Fibroblast of peridontal ligament (primary cell): Measurements from ENCODE around the gene BICD2.
A peak's percentile ranks its signal among the peaks of the same experiment; 100 is the strongest.

ENCODE experiments used
- DNase-seq: peaks from one replicate; pipeline ENCODE4 v3.0.0-alpha.2; 2010; ENCODE audit errors: extremely low read depth

BICD2 gene

GRCh38 chr9:92727716-92728700 is 36.6 kb downstream of the BICD2 start:
- no peak for DNase-seq

- no peak for DNase-seq
These were observed 37.5 kb downstream of the BICD2 start for GRCh38 chr9:92726971-92727715.

DNA sequence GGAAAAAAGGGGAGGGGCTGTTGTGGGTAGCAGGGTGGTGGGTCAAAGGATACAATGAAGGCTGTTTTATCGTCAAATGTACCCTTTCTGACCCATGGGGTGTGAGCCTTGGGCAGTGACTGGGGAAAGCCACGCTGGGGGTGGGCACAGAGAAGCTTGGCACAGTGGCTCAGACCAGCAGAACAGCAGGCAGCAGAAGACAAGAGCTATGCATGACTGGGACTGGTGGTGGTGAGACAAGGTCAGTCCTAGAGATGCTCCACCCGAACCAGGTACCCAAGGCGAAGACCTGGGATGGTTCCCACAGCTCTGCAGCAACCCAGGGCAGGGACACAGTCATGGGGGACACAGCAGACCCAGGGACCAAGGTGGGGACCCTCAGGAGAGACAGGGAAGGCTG is 38.3 kb downstream of the BICD2 start:
- no peak for DNase-seq

- DNase-seq: no peak
These were observed 38.9 kb downstream of the BICD2 start for GRCh38 chr9:92725766-92726165.

GRCh38 chr9:92725266-92725545 is 39.4 kb downstream of the BICD2 start:
- DNase-seq: no peak

DNA sequence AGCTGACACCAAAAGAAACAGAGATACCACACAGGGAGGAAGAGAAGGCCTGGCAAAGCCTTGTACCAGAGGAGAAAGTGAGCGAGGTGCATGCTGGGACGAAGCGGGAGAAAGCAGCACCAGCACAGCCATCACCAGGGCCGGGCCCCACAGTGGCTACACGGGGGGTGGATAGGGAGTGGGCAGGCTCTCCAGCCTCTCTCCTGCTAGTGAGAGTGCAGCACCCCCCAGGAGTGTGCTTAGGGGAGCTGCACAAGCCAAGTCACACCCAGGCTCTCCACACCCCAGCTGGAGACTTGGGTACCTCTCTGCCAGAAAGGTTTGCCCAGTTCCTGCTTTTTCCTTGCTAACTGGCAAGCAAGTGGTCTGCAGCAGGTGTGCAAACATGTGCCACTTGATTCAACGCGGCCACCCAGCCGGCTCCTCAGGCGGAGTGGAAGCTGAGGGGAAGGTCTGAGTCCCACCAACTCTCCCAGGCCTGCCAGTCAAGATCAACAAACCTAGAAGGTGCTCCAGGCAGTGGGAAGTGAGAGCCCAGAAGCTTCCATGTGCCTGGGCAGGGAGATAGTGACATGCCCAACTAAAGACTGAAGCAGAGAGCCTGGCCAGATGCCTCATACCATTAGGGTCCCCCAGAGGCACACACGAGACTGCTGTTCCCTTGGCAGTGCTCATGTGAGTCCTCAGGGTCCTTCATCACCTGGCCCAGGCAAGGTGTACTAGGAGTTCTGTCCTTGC is 39.9 kb downstream of the BICD2 start:
- no peak for DNase-seq

- DNase-seq: no peak
These were observed 40.8 kb downstream of the BICD2 start for GRCh38 chr9:92723801-92724323.

DNA sequence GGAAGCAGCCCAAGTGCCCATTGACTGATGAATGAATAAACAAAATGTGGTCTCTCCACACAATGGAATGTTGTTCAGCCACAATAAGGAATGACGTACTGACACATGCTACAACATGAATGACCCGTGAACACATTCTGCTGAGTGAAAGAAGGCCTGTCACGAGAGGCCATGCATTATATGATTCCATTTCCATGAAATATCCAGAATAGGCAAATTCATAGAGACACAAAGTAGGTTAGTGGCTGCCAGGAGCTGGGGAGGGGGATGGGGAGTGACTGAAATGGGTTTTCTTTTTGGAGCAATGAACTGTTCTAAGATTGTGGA is 41.4 kb downstream of the BICD2 start:
- peak; percentile 93 for DNase-seq

GRCh38 chr9:92722386-92723298 is 42.0 kb downstream of the BICD2 start:
- no peak for DNase-seq

- no peak for DNase-seq
These were observed 43.1 kb downstream of the BICD2 start for GRCh38 chr9:92721548-92721947.

- DNase-seq: no peak
These were observed 43.7 kb downstream of the BICD2 start for GRCh38 chr9:92720807-92721535.

DNA sequence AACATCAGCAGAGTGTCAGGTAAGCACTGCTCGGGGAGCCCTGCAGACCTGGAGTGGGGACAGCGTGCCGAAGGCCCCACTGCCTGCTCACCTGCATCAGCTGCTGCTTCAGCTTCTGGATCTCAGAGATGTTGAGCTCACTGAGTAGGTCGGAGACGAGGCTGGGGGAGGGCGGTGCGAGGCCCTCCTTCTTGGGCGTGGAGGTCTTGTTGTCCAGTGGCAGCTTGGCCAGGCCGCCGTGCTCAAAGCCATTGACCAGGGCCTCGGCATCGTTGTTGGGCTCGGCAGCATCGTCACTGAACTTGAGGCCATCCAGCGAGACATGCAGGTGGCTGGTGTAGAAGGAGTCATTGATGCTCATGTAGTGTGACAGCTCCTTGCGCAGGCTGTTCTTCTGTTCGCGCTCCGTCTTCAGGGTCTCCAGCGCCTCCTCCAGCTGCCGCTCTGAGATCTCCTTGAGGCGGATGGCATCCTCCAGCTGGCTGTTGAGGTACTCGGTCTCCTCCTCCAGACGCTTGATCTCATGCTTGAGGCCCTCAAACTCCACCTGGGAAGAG is 44.3 kb downstream of the BICD2 start:
- DNase-seq: no peak

DNA sequence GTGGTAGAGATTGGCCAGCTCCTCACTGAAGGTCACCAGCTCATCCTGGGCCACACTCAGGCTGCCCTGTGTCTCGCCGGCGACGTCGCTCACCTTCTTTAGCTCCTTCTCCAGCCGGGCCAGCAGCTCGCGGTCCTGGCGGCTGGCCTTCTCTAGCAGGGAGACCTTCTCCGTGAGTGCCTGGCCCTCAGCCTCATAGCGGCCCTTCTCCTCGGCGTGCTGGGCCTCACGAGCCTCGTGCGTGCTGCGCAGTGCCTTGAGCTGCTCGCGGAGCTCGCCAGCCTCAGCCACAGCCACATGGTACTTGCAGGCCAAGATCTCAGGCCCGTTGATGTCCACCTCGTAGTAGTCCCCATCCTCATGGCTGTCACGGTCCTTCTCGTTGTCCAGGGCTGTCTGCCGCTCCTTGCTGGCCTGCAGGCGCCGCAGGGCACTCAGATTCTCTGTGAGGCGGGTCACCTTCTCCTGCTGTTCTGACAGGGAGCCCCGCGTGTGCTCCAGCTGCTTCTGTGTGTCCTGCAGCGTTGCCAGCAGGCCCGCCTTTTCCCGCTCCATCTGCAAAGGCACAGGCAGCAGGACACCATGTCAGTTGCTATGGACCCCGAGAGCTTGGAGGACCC is 45.5 kb downstream of the BICD2 start:
- DNase-seq: no peak

- no peak for DNase-seq
These were observed 46.3 kb downstream of the BICD2 start for GRCh38 chr9:92718086-92719001.

DNA sequence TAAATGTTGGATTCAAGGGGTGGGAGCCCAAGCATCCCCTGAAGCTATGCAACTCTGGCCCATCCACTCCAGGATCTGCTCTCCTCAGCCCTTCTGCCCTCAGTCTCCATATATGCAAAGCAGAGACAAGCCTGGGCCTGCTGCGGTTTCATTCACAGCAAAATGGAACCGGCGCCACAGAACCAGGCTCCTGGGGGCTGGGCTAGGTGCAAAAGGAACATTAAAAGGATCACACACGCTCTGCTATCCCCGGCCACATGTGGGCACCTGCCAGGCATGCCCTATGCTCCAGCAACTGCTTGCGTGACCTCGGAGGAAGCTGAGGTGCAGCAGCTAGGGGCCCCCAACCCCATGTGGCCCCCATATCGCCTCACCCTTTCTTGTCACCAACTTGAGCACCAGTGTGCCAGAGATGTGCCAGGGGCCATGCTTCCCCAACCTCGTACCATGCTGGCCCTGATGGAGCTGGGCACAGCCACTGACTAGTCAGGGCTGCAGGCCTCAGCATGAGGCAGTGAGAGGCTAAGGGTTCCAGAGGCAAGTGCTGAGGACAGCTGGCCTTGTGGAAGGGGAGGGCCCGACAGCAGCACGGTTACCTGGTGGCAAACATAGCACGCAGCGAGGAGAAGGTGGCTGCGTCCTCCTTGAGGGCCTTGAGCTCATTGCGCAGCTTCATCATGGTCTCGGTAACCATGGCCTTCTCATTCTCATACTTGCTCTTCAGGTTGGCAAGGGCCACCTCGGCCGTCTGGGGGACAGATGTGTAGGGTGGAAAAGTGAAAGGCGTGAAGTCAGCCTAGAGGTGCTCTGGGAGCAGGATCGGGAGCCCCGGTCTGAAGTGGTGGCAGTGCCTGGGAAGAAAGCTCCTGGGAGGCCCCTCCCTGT is 47.2 kb downstream of the BICD2 start:
- no peak for DNase-seq

- DNase-seq: peak; percentile 26
These were observed 48.1 kb downstream of the BICD2 start for GRCh38 chr9:92716557-92716956.

- no peak for DNase-seq
These were observed 49.0 kb downstream of the BICD2 start for GRCh38 chr9:92715488-92716231.
